Body of pancreas (tissue), 4 donors: ENCODE results near the gene SPATA2L. TPM values are rescaled to one million over a fixed set of nuclear protein-coding genes. Genes with fewer than 3 reads are reported as not detected.

Experiments
- ATAC-seq: fragments of 150-250 bp; one replicate; pipeline ENCODE4 v1.9.1; 2016
- DNase-seq, 4 donors: peaks; one replicate each; pipeline ENCODE4 v3.0.0-alpha.2; 2019
- H3K27ac ChIP-seq, 4 donors: fragments of 200-600 bp; sonication (generic); 1 replicate in 3 of 4; 2 replicates in 1 of 4; pipeline versions ENCODE4 v1.5.1 to v1.6.1; 2016 to 2019; ENCODE audit warnings: mild to moderate bottlenecking in 1 of 4, mixed read lengths in 1 of 4, moderate library complexity in 1 of 4
- H3K27me3 ChIP-seq, 2 donors: fragments of 200-600 bp; sonication (generic); one replicate each; pipeline ENCODE4 v1.6.0; 2016; ENCODE audit warnings: mild to moderate bottlenecking in 1 of 2
- H3K36me3 ChIP-seq, 2 donors: fragments of 200-600 bp; sonication (generic); replicated peaks in 1 of 2; 2 replicates each; pipeline ENCODE4 v1.5.1; 2016; ENCODE audit warnings: low read depth in 2 of 2; ENCODE audit not compliant: insufficient read depth in 1 of 2
- H3K4me1 ChIP-seq: fragments of 200-600 bp; sonication (generic); one replicate; pipeline ENCODE4 v1.6.0; 2016
- H3K4me3 ChIP-seq, 2 donors: fragments of 200-600 bp; sonication (generic); 1 replicate in 1 of 2; 2 replicates in 1 of 2; pipeline ENCODE4 v1.5.1; 2016 to 2019
- H3K9me3 ChIP-seq, 3 donors: fragments of 200-600 bp; sonication (generic); 1 replicate in 2 of 3; 2 replicates in 1 of 3; pipeline ENCODE4 v1.5.1; 2016
- POLR2A ChIP-seq, 3 donors: fragments of 450-650 bp; IDR thresholded peaks; one replicate each; pipeline ENCODE4 v1.6.1; 2016; ENCODE audit warnings: antibody characterized with exemption in 3 of 3, mild to moderate bottlenecking in 2 of 3
- WGBS, 2 donors: methylation state at CpG; one replicate each; pipeline ENCODE4 v1.1.5; 2017; 5-methylcytosine and 5-hydroxymethylcytosine counted together
- intact Hi-C: fragments of 100-400 bp; cut with DNase I; formaldehyde crosslinking; loops from one replicate; pipeline ENCODE4 v1.15.1; 2023
- total RNA-seq, 2 donors: library from RNA; depleted of rRNA; stranded (reverse); fragments of >200 nt; gene quantifications; one replicate each; pipeline ENCODE4 v1.1.0, GENCODE V29; 2016
- TF ChIP-seq, protein P1 (sequence below), 7 experiments: fragments of 450-650 bp in 4 of 7; fragments of 200-600 bp in 3 of 7; sonication (generic) in 3 of 7; IDR thresholded peaks; one replicate each; pipeline ENCODE4 v1.5.1; 2016 to 2019; ENCODE audit warnings: antibody characterized with exemption in 7 of 7

Gene SPATA2L
- total RNA-seq, 2 donors from 2014 or later: 15.8 to 48.1 TPM

DNA sequence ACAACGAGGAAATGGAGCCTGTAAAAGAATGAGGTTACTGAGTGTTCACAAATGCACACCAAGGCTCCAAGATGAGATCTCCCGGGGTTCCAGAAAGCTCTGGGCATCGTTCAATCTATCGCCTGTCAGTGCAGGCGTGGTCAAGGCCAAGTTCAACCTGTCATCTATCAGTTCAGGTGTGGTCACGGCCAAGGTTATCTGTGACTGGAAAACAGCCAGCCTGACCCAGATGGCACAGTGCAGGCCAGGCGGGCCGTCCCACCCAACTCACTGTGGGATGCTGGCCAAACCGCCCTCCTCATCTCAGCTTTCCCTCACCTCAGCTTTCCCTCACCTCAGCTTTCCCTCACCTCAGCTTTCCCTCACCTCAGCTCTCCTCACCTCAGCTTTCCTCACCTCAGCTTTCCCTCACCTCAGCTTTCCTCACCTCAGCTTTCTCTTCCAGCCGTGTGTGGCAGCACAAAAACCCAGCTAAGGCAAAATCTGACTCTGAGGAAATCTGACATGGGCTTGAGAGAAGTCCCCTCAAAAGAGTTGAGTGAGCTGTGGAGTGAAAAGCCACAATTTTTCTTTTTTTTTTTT, 46.4 kb downstream of the SPATA2L start:
- peaks cover 0 to 2% of the 10 kb centered on the region in 2 donors for H3K36me3 ChIP-seq
- H3K4me1 ChIP-seq: peaks cover 31% of the 10 kb centered on the region
- no peaks in the 10 kb centered on the region for H3K27me3 ChIP-seq
- TF ChIP-seq, protein P1, sequence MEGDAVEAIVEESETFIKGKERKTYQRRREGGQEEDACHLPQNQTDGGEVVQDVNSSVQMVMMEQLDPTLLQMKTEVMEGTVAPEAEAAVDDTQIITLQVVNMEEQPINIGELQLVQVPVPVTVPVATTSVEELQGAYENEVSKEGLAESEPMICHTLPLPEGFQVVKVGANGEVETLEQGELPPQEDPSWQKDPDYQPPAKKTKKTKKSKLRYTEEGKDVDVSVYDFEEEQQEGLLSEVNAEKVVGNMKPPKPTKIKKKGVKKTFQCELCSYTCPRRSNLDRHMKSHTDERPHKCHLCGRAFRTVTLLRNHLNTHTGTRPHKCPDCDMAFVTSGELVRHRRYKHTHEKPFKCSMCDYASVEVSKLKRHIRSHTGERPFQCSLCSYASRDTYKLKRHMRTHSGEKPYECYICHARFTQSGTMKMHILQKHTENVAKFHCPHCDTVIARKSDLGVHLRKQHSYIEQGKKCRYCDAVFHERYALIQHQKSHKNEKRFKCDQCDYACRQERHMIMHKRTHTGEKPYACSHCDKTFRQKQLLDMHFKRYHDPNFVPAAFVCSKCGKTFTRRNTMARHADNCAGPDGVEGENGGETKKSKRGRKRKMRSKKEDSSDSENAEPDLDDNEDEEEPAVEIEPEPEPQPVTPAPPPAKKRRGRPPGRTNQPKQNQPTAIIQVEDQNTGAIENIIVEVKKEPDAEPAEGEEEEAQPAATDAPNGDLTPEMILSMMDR (IDR thresholded peaks at IDR 0.05): no peak
- TF ChIP-seq POLR2A (IDR thresholded peaks at IDR 0.05): no peak
- no peaks in the 10 kb centered on the region for H3K9me3 ChIP-seq
- DNase-seq (peak in 1 of 4 donors; percentile 31), ATAC-seq (no peak)
- intact Hi-C loops: no loop called here
- H3K27ac ChIP-seq: no peak overlapping the region
- no peak overlapping the region for H3K4me3 ChIP-seq
- 28 to 38% methylated on average over 10 of the region's 10 CpGs for WGBS, 2 donors

DNA sequence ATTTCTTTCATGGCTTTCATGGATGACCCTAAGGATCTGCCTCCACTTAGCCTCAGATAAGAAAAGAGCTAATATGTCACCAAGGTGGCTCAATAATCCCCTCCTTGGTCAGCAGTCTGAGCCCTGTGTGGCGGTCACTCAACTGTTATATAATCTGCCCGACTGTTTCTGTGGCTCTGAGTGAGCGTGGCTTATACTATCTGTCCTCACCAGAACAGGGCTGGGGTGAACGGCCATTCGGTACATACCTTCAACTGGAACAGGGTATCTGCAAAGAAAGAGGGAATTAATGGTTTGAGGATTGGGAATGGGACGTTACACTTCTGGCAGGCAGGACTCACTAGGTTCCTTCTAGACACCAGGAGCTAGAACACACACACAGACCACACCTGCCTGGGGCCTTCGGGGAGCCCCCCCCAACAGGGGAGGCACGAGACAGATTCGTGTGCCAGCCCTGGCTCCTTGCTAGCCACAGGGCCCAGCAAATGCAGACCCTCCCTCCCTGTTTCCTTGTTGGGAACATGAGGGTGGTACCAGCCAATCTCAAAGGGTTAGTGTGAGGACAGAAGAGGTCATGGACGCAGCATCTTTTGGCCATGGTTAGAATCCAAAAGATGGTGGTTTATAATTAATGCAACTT, 47.7 kb downstream of the SPATA2L start:
- DNase-seq: no peak

DNA sequence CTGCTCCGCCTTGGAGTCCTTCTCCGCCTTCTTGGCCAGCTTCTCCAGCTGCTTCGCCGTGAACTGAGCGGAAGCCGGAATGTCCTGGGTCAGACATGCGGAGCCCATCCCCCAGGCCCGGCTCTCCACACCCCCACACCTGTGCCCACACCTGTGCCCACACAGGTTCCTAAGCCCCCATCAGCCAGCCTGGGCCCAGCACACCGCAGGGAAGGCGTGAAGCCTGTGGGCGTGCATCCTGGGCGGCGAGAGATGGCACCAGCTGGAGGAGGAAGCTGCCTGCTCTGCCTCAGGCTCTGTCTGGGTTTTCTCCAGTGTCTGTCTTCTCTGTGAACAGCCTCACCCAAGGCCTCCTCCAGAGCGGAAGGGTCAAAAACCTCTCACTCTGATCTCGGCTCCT, 49.9 kb downstream of the SPATA2L start:
- 92% methylated on average over 11 to 15 of the region's 15 CpGs for whole genome bisulfite sequencing, 2 donors
- ATAC-seq: no peak
- peaks cover 15% of the 10 kb centered on the region for H3K4me1 ChIP-seq

More for the DNA sequence above, 47.7 kb downstream of the SPATA2L start:
- peaks cover 27% of the 10 kb centered on the region for H3K4me1 ChIP-seq
- no peak overlapping the region for H3K27ac ChIP-seq
- ATAC-seq: no peak
- no peaks in the 10 kb centered on the region for H3K27me3 ChIP-seq
- TF ChIP-seq POLR2A (IDR thresholded peaks at IDR 0.05): no peak
- TF ChIP-seq, protein P1 (IDR thresholded peaks at IDR 0.05): no peak
- H3K36me3 ChIP-seq: peaks cover 0 to 4% of the 10 kb centered on the region in 2 donors
- 90 to 92% methylated on average over 8 to 10 of the region's 10 CpGs for WGBS, 2 donors
- intact Hi-C loops: no loop called here
- H3K4me3 ChIP-seq: no peak overlapping the region
- no peaks in the 10 kb centered on the region for H3K9me3 ChIP-seq

DNA sequence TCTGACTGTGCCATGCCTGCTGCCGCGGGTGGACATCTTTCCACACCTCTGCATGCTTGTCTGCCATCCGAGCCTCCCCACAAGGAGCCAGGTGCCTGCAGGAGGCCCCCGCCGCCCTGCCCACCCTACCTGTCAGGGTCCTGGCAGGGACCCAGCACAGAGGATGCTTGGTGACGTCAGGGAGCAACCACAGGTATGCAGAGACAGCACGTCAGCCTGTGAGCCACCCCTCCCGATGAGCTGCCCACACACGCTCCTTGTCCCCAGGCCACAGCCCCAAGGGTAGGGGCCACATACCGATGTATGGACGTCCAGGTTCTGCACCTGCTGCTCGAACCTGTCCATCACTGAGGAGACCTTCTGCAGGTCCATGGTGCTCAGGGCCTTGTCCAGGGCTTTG, 54.6 kb downstream of the SPATA2L start:
- peaks cover 6 to 25% of the 10 kb centered on the region in 2 donors for H3K36me3 ChIP-seq

More for the DNA sequence above, 49.9 kb downstream of the SPATA2L start:
- Histone ChIP-seq H3K27me3 (no peaks in the 10 kb centered on the region), H3K27ac (no peak overlapping the region), H3K9me3 (no peaks in the 10 kb centered on the region), H3K36me3 (peaks cover 6 to 11% of the 10 kb centered on the region in 2 donors), H3K4me3 (no peak overlapping the region)
- DNase-seq: no peak
- TF ChIP-seq, protein P1 (IDR thresholded peaks at IDR 0.05): no peak
- TF ChIP-seq POLR2A (IDR thresholded peaks at IDR 0.05): no peak
- intact Hi-C loops: no loop called here

More for the DNA sequence above, 54.6 kb downstream of the SPATA2L start:
- DNase-seq: no peak
- 83 to 92% methylated on average over 4 to 12 of the region's 12 CpGs for WGBS, 2 donors
- Histone ChIP-seq H3K4me3 (no peak overlapping the region), H3K4me1 (peaks cover under 1% of the 10 kb centered on the region), H3K27ac (no peak overlapping the region), H3K9me3 (no peaks in the 10 kb centered on the region), H3K27me3 (no peaks in the 10 kb centered on the region)
- intact Hi-C loops: no loop called here
- no peak for ATAC-seq
- TF ChIP-seq POLR2A (IDR thresholded peaks at IDR 0.05): no peak
- TF ChIP-seq, protein P1 (IDR thresholded peaks at IDR 0.05): no peak

Other genes with a start within 250 kb of the SPATA2L start
- gene ANKRD11, start 211.1 kb downstream of the SPATA2L start, total RNA-seq: 10 to 100 TPM; 52.1 to 97.9 TPM
- gene SPG7, start 193.3 kb downstream of the SPATA2L start, total RNA-seq: 100 to 1,000 TPM; 107 to 152 TPM
- gene RPL13, start 141.0 kb downstream of the SPATA2L start, total RNA-seq: 1,000 to 10,000 TPM; 3,820 to 5,570 TPM
- 1 to 10 TPM in 1 of 2 donors, not detected in 1; 2.1 TPM for gene CPNE7, start 125.9 kb downstream of the SPATA2L start, total RNA-seq
- 100 to 1,000 TPM; 116 to 147 TPM for gene DPEP1, start 88.1 kb downstream of the SPATA2L start, total RNA-seq
- gene CHMP1A, start 44.0 kb downstream of the SPATA2L start, total RNA-seq: 10 to 100 TPM; 37.6 to 65.9 TPM
- gene SPATA33, start 43.9 kb downstream of the SPATA2L start, total RNA-seq: 1 to 10 TPM; 3.6 to 7.9 TPM
- gene CDK10, start 15.0 kb downstream of the SPATA2L start, total RNA-seq: 100 to 1,000 TPM in 1 of 2 donors, 10 to 100 TPM in 1; 47.5 to 105 TPM
- gene VPS9D1, start 19.2 kb upstream of the SPATA2L start, total RNA-seq: 10 to 100 TPM in 1 of 2 donors, 1 to 10 TPM in 1; 3.6 to 24.7 TPM
- 10 to 100 TPM; 20.8 to 41.2 TPM for gene ZNF276, start 19.8 kb upstream of the SPATA2L start, total RNA-seq
- 1 to 10 TPM; 2.1 to 4.6 TPM for gene FANCA, start 114.9 kb upstream of the SPATA2L start, total RNA-seq
- gene SPIRE2, start 126.8 kb upstream of the SPATA2L start, total RNA-seq: 1 to 10 TPM; 7.3 to 7.6 TPM
- gene TCF25, start 171.9 kb upstream of the SPATA2L start, total RNA-seq: 100 to 1,000 TPM in 1 of 2 donors, 10 to 100 TPM in 1; 74.2 to 258 TPM
- 1 to 10 TPM; 3.6 TPM for gene MC1R, start 217.2 kb upstream of the SPATA2L start, total RNA-seq
- gene TUBB3, start 221.6 kb upstream of the SPATA2L start, total RNA-seq: 1 to 10 TPM in 1 of 2 donors, not detected in 1; 2.9 TPM
- 10 to 100 TPM; 51.6 to 80.8 TPM for gene DEF8, start 247.1 kb upstream of the SPATA2L start, total RNA-seq